ENCODE measurements around the gene C19orf85.

GRCh38 chr19:55497763-55498162 lies 33.2 kb upstream of the C19orf85 start:
- no peak for TF ChIP-seq CTCF (IDR thresholded peaks at IDR 0.05)
- TF ChIP-seq POLR2A (IDR thresholded peaks at IDR 0.05) = no peak

Measured in adrenal gland (tissue), 5 donors.